Measurements from ENCODE around the gene TDRD12. TPM values are rescaled to one million over a fixed set of nuclear protein-coding genes. Genes with fewer than 3 reads are reported as not detected.
"Not testable (repeated sequence)": the region's sequence is repeated elsewhere in the genome, so short reads cannot be mapped to it uniquely, and the experiment has no call there.

The TDRD12 gene
- total and polyA plus RNA-seq, 7 donors: 0.06 to 1.5 (median 0.28) TPM; not detected in 4

DNA sequence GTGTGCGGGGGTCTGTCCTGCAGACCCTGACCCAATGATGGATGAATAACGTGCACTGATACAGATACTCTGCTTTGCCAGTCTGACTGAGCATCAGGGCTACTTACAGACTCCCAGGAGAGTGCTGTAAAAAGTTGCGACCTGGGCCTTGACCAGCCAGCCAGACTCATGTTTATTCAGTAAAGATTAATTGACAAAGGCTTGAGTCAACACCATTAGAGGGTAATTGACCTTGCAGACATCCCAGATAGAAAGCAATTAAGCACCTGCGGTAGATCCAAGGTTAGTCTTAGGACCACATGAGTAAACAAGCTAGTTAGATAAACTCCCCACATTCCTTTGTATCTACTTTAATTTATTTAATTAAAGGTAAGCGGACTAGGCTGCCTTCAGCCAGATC lies 17.6 kb upstream of the TDRD12 start:
- TF ChIP-seq, protein P1, sequence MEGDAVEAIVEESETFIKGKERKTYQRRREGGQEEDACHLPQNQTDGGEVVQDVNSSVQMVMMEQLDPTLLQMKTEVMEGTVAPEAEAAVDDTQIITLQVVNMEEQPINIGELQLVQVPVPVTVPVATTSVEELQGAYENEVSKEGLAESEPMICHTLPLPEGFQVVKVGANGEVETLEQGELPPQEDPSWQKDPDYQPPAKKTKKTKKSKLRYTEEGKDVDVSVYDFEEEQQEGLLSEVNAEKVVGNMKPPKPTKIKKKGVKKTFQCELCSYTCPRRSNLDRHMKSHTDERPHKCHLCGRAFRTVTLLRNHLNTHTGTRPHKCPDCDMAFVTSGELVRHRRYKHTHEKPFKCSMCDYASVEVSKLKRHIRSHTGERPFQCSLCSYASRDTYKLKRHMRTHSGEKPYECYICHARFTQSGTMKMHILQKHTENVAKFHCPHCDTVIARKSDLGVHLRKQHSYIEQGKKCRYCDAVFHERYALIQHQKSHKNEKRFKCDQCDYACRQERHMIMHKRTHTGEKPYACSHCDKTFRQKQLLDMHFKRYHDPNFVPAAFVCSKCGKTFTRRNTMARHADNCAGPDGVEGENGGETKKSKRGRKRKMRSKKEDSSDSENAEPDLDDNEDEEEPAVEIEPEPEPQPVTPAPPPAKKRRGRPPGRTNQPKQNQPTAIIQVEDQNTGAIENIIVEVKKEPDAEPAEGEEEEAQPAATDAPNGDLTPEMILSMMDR (IDR thresholded peaks at IDR 0.05): no peak
- no peak for TF ChIP-seq POLR2A (IDR thresholded peaks at IDR 0.05)
- TF ChIP-seq POLR2AphosphoS5 (IDR thresholded peaks at IDR 0.05): no peak
- no peak for TF ChIP-seq EP300 (IDR thresholded peaks at IDR 0.05)
- Histone ChIP-seq H3K27me3 (no peaks in the 10 kb centered on the region), H3K4me3 (no peak overlapping the region), H3K27ac (no peak overlapping the region), H3K36me3 (peaks cover 0 to 46% (median 8%) of the 10 kb centered on the region in 4 donors), H3K9me3 (peaks cover 3 to 11% (median 8%) of the 10 kb centered on the region in 4 donors), H3K4me1 (peaks cover 0 to 13% (median 0%) of the 10 kb centered on the region in 4 donors)
- DNase-seq: no peak
- WGBS, 2 donors: 36 to 74% methylated on average over 5 of the region's 5 CpGs
- intact Hi-C loops (cut with DNase I): no loop called here

DNA sequence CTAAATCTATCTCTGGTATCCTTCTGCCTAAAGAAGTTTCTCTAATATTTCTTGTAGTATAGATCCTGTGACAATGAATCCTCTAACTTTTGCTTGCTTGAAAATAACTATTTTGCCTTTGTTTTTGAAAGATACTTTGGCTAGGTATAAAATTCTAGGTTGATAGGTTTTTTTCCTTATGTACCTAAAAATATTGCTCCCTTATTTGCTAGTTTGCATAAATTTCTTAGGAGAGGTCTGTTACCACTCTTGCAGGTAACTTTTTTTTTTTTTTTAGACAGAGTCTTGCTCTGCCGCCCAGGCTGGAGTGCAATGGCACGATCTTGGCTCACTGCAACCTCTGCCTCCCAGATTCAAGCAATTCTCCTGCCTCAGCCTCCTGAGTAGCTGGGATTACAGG lies 15.6 kb upstream of the TDRD12 start:
- H3K4me3 ChIP-seq; DNase-seq; intact Hi-C loops (cut with DNase I); H3K27me3 ChIP-seq; H3K27ac ChIP-seq: not testable (repeated sequence)
- Histone ChIP-seq H3K9me3 (peaks cover 3 to 11% (median 8%) of the 10 kb centered on the region in 4 donors), H3K4me1 (peaks cover 0 to 13% (median 0%) of the 10 kb centered on the region in 4 donors), H3K36me3 (peaks cover 0 to 35% (median 3%) of the 10 kb centered on the region in 4 donors)
- 96 to 100% methylated on average over 2 of the region's 2 CpGs for WGBS, 2 donors

DNA sequence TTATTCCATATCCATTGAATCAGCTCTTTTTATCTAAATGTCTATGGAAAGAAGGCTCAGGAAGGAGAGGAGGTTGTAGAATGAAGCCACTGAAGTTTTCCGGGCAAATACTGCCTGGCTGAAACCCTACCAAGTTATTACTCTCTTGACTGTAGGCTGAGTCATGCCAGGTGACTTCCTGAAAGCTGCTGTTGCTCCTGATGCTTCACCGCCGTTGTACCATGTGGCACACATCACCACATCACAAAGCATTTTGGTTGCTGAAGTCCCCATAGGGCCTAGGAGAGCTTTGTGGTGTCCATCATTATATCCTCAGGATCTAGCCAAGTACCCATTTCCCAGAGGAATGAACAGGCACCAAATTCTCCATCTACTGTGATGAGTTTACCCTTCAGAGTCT lies 11.1 kb upstream of the TDRD12 start:
- intact Hi-C loops (cut with DNase I): no loop called here
- no peaks in the 10 kb centered on the region for H3K4me1 ChIP-seq
- WGBS, 2 donors: 55 to 80% methylated on average over 3 of the region's 3 CpGs
- H3K9me3 ChIP-seq: peaks cover 3 to 10% (median 8%) of the 10 kb centered on the region in 4 donors
- no peaks in the 10 kb centered on the region for H3K27me3 ChIP-seq
- no peak for DNase-seq
- peaks cover 0 to 61% (median 6%) of the 10 kb centered on the region in 4 donors for H3K36me3 ChIP-seq
- no peak overlapping the region for H3K27ac ChIP-seq
- no peak overlapping the region for H3K4me3 ChIP-seq
- TF ChIP-seq POLR2AphosphoS5 (IDR thresholded peaks at IDR 0.05) (no peak), EP300 (IDR thresholded peaks at IDR 0.05) (no peak), POLR2A (IDR thresholded peaks at IDR 0.05) (no peak)
- TF ChIP-seq, protein P1 (IDR thresholded peaks at IDR 0.05): no peak

GRCh38 chr19:32709032-32709431 lies 10.5 kb upstream of the TDRD12 start:
- H3K27me3 ChIP-seq: no peaks in the 10 kb centered on the region
- TF ChIP-seq, protein P1 (IDR thresholded peaks at IDR 0.05): no peak
- no peak for TF ChIP-seq POLR2AphosphoS5 (IDR thresholded peaks at IDR 0.05)
- no peak for TF ChIP-seq POLR2A (IDR thresholded peaks at IDR 0.05)
- no peak for TF ChIP-seq EP300 (IDR thresholded peaks at IDR 0.05)
- H3K9me3 ChIP-seq: peaks cover 0 to 4% (median 4%) of the 10 kb centered on the region in 4 donors
- H3K36me3 ChIP-seq: peaks cover 0 to 64% (median 6%) of the 10 kb centered on the region in 4 donors
- no peak overlapping the region for H3K27ac ChIP-seq
- DNase-seq: no peak
- no peaks in the 10 kb centered on the region for H3K4me1 ChIP-seq
- H3K4me3 ChIP-seq: no peak overlapping the region
- intact Hi-C loops (cut with DNase I): no loop called here
- WGBS, 2 donors: 92 to 93% methylated on average over 5 of the region's 5 CpGs

DNA sequence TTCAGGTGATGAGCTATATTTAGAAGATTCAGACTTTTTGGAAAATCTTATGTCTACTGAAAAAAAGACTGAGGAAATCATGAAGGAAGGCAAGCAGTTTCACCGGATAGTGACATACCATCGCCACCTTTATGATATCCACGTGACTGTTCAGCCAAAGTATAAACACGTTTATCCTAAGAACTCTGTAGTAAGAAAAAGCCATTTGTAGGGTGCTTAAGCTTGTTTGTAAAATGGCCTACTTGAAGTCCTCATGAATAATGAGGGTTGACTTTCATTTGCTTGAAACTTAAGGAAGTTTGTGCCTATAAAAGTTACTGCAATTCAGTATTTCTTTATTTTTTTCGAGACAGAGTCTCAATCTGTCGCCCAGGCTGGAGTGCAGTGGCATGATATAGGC lies 7.8 kb upstream of the TDRD12 start:
- Histone ChIP-seq H3K36me3 (peaks cover 3 to 60% (median 4%) of the 10 kb centered on the region in 4 donors), H3K27me3 (no peaks in the 10 kb centered on the region), H3K9me3 (no peaks in the 10 kb centered on the region), H3K27ac (no peak overlapping the region), H3K4me3 (no peak overlapping the region), H3K4me1 (no peaks in the 10 kb centered on the region)
- intact Hi-C loops (cut with DNase I): no loop called here
- DNase-seq: no peak
- WGBS, 2 donors: 92 to 95% methylated on average over 6 of the region's 6 CpGs
- TF ChIP-seq POLR2AphosphoS5 (IDR thresholded peaks at IDR 0.05) (no peak), POLR2A (IDR thresholded peaks at IDR 0.05) (no peak)

DNA sequence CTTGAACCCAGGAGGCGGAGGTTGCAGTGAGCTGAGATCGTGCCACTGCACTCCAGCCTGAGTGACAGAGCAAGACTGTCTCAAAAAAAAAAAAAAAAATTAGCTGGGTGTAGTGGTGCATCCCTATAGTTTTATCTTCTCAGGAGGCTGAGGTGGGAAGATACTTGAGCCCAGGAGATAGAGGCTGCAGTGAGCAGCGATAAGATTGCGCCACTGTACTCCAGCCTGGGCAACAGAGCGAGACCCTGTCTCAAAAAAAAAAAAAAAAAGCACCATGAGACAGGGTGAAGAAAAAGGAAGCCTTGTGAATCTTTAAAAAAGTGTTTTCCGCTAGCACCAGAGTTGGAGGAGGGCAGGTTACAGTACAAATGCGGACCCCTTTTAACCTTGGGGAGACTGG lies 3.4 kb upstream of the TDRD12 start:
- H3K9me3 ChIP-seq; H3K27ac ChIP-seq; H3K4me3 ChIP-seq; DNase-seq; H3K4me1 ChIP-seq; intact Hi-C loops (cut with DNase I); H3K27me3 ChIP-seq: not testable (repeated sequence)
- WGBS, 2 donors: 97% methylated on average over 7 of the region's 7 CpGs
- H3K36me3 ChIP-seq: peaks cover 0 to 40% (median 4%) of the 10 kb centered on the region in 4 donors

Measured in sigmoid colon (tissue), 7 donors.